ENCODE measurements around the gene CLECL1. TPM values are rescaled to one million over a fixed set of nuclear protein-coding genes. Genes with fewer than 3 reads are reported as not detected.

The CLECL1 gene
- total and polyA plus RNA-seq, 2 of the 13 experiments (the other 11 are each of a cell fraction or from before 2014, with no cell fraction given): not detected

- Histone ChIP-seq H4K20me1 (ENCODE audit: insufficient read depth, low read length) (no peaks in the 10 kb centered on the region), H3K4me1 (ENCODE audit: insufficient read depth, low read length) (no peaks in the 10 kb centered on the region), H3K4me2 (ENCODE audit: low read depth, low read length) (no peak overlapping the region), H3K36me3 (replicated peaks in 1 of 2; ENCODE audit: control insufficient read depth in 1 of 2, insufficient read depth in 2 of 2, low read length in 2 of 2) (no peaks in the 10 kb centered on the region), H3K79me2 (ENCODE audit: insufficient read depth, low read length) (no peaks in the 10 kb centered on the region), H3K4me3 (replicated peaks in 1 of 3; ENCODE audit: insufficient read depth in 1 of 3, low read depth in 2 of 3, low read length in 3 of 3) (no peak overlapping the region), H2AFZ (ENCODE audit: low read length) (no peak overlapping the region), H3K9ac (ENCODE audit: insufficient read depth, low read depth, low read length) (no peak overlapping the region), H3K27ac (ENCODE audit: extremely low read length, insufficient read depth, low read length) (no peak overlapping the region), H3K9me3 (ENCODE audit: low read length) (no peaks in the 10 kb centered on the region), H3K27me3 (ENCODE audit: control insufficient read depth in 1 of 2, insufficient read depth in 2 of 2, low read length in 2 of 2) (peaks cover 0 to 3% of the 10 kb centered on the region in 2 experiments; a peak in 1 of 5 replicates)
- ATAC-seq: no peak
- in situ Hi-C loops (cut with HindIII; ENCODE audit: extremely low pct_ligation_motif_present, low pct_unique_long_range_greater_than_20kb) (loop anchor here (5.0 to 10.0 kb wide), 2 partner anchors 173 to 380 kb away; partner anchors contain the start of gene CLEC7A), intact Hi-C loops (cut with micrococcal nuclease; ENCODE audit: unreplicated experiment) (no loop called here)
- POLR2A ChIA-PET: no interaction called here
- TF ChIP-seq ZNF17 (CRISPR knock-in tag; IDR thresholded peaks at IDR 0.05): no peak
- 27% methylated on average over 3 of the region's 3 CpGs for WGBS (ENCODE audit: low lambda C conversion rate)
- FAIRE-seq: no peak
- BruUV-seq (replicated peaks): no TSS peak
- CTCF ChIA-PET (ENCODE audit: low intra/inter-chr PET ratio, low total read pairs): no interaction called here
- DNase-seq (ENCODE audit: low spot score): no peak
Observed at GRCh38 chr12:9754099-9754927, 21.4 kb upstream of the CLECL1 start.

DNA sequence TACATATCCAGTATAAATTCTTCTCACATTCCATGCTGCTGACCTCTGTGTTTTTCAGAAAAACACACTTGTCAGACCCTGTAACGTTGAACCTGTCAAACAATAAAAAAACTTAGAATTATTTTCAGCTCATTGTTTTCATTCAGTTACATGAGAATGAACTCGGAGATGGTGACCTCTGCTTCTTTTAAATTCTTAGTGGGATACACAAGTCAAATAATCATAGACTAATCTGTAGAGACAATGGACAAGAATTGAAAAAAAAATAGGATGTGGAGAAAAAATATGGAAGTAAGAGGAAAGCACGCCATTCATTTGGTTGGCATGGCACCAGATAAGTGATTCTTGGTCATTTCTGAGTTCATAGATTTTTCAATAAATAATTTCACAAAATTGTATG is 20.6 kb upstream of the CLECL1 start:
- POLR2A ChIA-PET: no interaction called here
- no peak overlapping the region for H2AFZ ChIP-seq (ENCODE audit: low read length)
- intact Hi-C loops (cut with micrococcal nuclease; ENCODE audit: unreplicated experiment): no loop called here
- TF ChIP-seq ETV5 (CRISPR knock-in tag; IDR thresholded peaks at IDR 0.05; ENCODE audit: borderline replicate concordance) (no peak), ZNF850 (CRISPR knock-in tag; conservative IDR thresholded peaks at IDR 0.05) (no peak), ZNF749 (CRISPR knock-in tag; IDR thresholded peaks at IDR 0.05; ENCODE audit: borderline replicate concordance) (no peak), GPN1 (CRISPR knock-in tag; IDR thresholded peaks at IDR 0.05; ENCODE audit: borderline replicate concordance) (no peak), SALL1 (CRISPR knock-in tag; IDR thresholded peaks at IDR 0.05) (no peak), SP1 (IDR thresholded peaks at IDR 0.05) (no peak), SP1 (CRISPR knock-in tag; IDR thresholded peaks at IDR 0.05) (no peak), ZNF550 (CRISPR knock-in tag; IDR thresholded peaks at IDR 0.05; ENCODE audit: borderline replicate concordance) (no peak)
- TF ChIP-seq, protein P1, sequence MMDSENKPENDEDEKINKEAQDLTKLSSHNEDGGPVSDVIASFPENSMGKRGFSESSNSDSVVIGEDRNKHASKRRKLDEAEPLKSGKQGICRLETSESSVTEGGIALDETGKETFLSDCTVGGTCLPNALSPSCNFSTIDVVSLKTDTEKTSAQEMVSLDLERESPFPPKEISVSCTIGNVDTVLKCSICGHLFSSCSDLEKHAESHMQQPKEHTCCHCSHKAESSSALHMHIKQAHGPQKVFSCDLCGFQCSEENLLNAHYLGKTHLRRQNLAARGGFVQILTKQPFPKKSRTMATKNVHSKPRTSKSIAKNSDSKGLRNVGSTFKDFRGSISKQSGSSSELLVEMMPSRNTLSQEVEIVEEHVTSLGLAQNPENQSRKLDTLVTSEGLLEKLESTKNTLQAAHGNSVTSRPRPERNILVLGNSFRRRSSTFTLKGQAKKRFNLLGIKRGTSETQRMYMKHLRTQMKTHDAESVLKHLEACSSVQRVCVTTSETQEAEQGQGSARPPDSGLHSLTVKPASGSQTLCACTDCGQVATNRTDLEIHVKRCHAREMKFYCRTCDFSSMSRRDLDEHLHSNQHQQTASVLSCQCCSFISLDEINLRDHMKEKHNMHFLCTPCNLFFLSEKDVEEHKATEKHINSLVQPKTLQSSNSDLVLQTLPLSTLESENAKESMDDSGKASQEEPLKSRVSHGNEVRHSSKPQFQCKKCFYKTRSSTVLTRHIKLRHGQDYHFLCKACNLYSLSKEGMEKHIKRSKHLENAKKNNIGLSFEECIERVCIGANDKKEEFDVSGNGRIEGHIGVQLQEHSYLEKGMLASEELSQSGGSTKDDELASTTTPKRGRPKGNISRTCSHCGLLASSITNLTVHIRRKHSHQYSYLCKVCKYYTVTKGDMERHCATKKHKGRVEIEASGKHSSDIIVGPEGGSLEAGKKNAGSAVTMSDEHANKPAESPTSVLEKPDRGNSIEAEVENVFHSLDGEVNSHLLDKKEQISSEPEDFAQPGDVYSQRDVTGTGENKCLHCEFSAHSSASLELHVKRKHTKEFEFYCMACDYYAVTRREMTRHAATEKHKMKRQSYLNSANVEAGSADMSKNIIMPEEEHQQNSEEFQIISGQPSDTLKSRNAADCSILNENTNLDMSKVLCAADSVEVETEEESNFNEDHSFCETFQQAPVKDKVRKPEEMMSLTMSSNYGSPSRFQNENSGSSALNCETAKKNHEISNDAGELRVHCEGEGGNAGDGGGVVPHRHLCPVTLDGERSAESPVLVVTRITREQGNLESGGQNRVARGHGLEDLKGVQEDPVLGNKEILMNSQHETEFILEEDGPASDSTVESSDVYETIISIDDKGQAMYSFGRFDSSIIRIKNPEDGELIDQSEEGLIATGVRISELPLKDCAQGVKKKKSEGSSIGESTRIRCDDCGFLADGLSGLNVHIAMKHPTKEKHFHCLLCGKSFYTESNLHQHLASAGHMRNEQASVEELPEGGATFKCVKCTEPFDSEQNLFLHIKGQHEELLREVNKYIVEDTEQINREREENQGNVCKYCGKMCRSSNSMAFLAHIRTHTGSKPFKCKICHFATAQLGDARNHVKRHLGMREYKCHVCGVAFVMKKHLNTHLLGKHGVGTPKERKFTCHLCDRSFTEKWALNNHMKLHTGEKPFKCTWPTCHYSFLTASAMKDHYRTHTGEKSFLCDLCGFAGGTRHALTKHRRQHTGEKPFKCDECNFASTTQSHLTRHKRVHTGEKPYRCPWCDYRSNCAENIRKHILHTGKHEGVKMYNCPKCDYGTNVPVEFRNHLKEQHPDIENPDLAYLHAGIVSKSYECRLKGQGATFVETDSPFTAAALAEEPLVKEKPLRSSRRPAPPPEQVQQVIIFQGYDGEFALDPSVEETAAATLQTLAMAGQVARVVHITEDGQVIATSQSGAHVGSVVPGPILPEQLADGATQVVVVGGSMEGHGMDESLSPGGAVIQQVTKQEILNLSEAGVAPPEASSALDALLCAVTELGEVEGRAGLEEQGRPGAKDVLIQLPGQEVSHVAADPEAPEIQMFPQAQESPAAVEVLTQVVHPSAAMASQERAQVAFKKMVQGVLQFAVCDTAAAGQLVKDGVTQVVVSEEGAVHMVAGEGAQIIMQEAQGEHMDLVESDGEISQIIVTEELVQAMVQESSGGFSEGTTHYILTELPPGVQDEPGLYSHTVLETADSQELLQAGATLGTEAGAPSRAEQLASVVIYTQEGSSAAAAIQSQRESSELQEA (CRISPR knock-in tag; IDR thresholded peaks at IDR 0.05; ENCODE audit: not compliant biosample characterization): no peak

More for the DNA sequence above, 20.6 kb upstream of the CLECL1 start:
- Histone ChIP-seq H3K79me2 (ENCODE audit: insufficient read depth, low read length) (no peaks in the 10 kb centered on the region), H3K9ac (ENCODE audit: insufficient read depth, low read depth, low read length) (no peak overlapping the region), H3K27ac (ENCODE audit: extremely low read length, insufficient read depth, low read length) (no peak overlapping the region), H3K4me1 (ENCODE audit: insufficient read depth, low read length) (no peaks in the 10 kb centered on the region), H3K27me3 (ENCODE audit: control insufficient read depth in 1 of 2, insufficient read depth in 2 of 2, low read length in 2 of 2) (peaks cover 0 to 1% of the 10 kb centered on the region in 2 experiments; a peak in 1 of 5 replicates), H3K36me3 (replicated peaks in 1 of 2; ENCODE audit: control insufficient read depth in 1 of 2, insufficient read depth in 2 of 2, low read length in 2 of 2) (no peaks in the 10 kb centered on the region), H3K9me3 (ENCODE audit: low read length) (no peaks in the 10 kb centered on the region), H3K4me3 (replicated peaks in 1 of 3; ENCODE audit: insufficient read depth in 1 of 3, low read depth in 2 of 3, low read length in 3 of 3) (no peak overlapping the region), H3K4me2 (ENCODE audit: low read depth, low read length) (no peak overlapping the region), H4K20me1 (ENCODE audit: insufficient read depth, low read length) (no peaks in the 10 kb centered on the region)
- in situ Hi-C loops (cut with HindIII; ENCODE audit: extremely low pct_ligation_motif_present, low pct_unique_long_range_greater_than_20kb): loop anchor here (5.0 to 10.0 kb wide), 2 partner anchors 174 to 381 kb away; partner anchors contain the start of gene CLEC7A
- FAIRE-seq: no peak
- BruUV-seq (replicated peaks): no TSS peak
- ATAC-seq: no peak
- CTCF ChIA-PET (ENCODE audit: low intra/inter-chr PET ratio, low total read pairs): no interaction called here
- DNase-seq (ENCODE audit: low spot score): no peak
- 2% methylated on average over 3 of the region's 3 CpGs for WGBS (ENCODE audit: low lambda C conversion rate)

All from HepG2 (cell line).